Stimulated activated naive CD8-positive, alpha-beta T cell treated with anti-CD3 and anti-CD28 coated beads, Interleukin-15, amount 100 ng/mL, for 72 hours (primary cell): Measurements from ENCODE around the gene TMEM202.
"Not testable (repeated sequence)": the region's sequence is repeated elsewhere in the genome, so short reads cannot be mapped to it uniquely, and the experiment has no call there.

Experiments used
- ATAC-seq: fragments of 150-1000 bp; cut with Tn5 transposase; 2 replicates; pipeline ENCODE4 v1.10.0; 2021; ENCODE audit warnings: mild to moderate bottlenecking, moderate library complexity
- DNase-seq, 2 donors: peaks; one replicate each; pipeline ENCODE4 v3.0.0; 2021 to 2022
- H3K27ac Mint-ChIP-seq, 2 donors: one replicate each; pipeline ENCODE4 v1.8.0; 2022; ENCODE audit warnings: mild to moderate bottlenecking in 2 of 2, mixed read lengths in 2 of 2, moderate library complexity in 2 of 2
- H3K27me3 Mint-ChIP-seq: one replicate; pipeline ENCODE4 v1.8.0; 2022; ENCODE audit warnings: mixed read lengths
- H3K4me1 Mint-ChIP-seq: one replicate; pipeline ENCODE4 v1.8.0; 2022; ENCODE audit warnings: mild to moderate bottlenecking, mixed read lengths
- H3K4me3 Mint-ChIP-seq, 2 donors: one replicate each; pipeline ENCODE4 v1.8.0; 2022; ENCODE audit warnings: mild to moderate bottlenecking in 2 of 2, mixed read lengths in 2 of 2, moderate library complexity in 1 of 2
- H3K9me3 Mint-ChIP-seq, 2 donors: one replicate each; pipeline ENCODE4 v1.8.0; 2022; ENCODE audit warnings: mixed read lengths in 2 of 2

TMEM202 gene

GRCh38 chr15:72421484-72421883 lies 23.4 kb downstream of the TMEM202 start:
- peaks cover 6 to 9% of the 10 kb centered on the region in 2 donors for H3K9me3 Mint-ChIP-seq
- no peaks in the 10 kb centered on the region for H3K27me3 Mint-ChIP-seq
- no peak overlapping the region for H3K27ac Mint-ChIP-seq
- no peak overlapping the region for H3K4me3 Mint-ChIP-seq
- no peak for DNase-seq
- ATAC-seq = no peak
- no peaks in the 10 kb centered on the region for H3K4me1 Mint-ChIP-seq

DNA sequence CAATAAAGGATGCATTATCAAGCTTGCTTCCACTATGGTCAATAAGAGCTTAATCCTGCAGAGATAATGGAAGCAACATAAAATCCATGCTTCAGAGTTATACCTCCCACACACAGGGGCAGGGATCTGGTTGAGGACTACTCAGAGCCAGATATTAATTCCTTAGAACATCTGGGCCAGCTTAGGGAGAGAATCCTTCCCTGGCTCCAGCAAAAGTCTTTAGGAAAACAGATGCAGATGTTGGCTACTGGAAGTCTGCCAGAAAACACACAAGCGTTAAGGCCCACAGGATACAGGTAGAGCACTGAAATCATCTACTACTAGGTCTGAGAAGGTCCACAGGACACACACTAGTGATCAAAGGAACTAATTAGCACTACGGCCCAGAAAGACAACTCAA lies 25.2 kb downstream of the TMEM202 start:
- Mint-ChIP-seq H3K27me3 (no peaks in the 10 kb centered on the region), H3K27ac (no peak overlapping the region), H3K4me1 (no peaks in the 10 kb centered on the region), H3K9me3 (peaks cover 22 to 25% of the 10 kb centered on the region in 2 donors), H3K4me3 (no peak overlapping the region)
- DNase-seq (no peak), ATAC-seq (no peak)

DNA sequence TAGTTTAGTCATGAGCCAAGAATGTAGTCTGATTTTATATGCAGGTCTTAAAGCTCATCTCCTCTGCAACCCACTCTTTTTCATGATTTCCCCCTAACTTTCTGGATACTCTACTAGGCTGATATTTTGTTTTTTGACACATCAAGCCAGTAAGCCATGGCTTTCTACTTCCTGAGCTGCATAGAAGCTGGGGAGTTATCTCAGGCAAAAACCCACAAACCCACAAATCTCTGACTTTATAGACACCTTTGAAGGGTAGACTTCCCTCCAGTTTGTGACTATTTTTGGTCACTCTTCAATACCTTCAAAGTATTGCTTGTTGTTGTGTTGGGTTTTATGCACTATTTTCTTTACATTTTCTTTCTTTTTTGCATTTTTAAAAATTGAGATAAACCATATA lies 28.6 kb downstream of the TMEM202 start:
- peaks cover 22 to 30% of the 10 kb centered on the region in 2 donors for H3K9me3 Mint-ChIP-seq
- H3K4me1 Mint-ChIP-seq = no peaks in the 10 kb centered on the region
- no peak for ATAC-seq
- no peak overlapping the region for H3K27ac Mint-ChIP-seq
- no peak for DNase-seq
- H3K4me3 Mint-ChIP-seq = no peak overlapping the region
- H3K27me3 Mint-ChIP-seq = peaks cover 12% of the 10 kb centered on the region

GRCh38 chr15:72437650-72438316 lies 39.7 kb downstream of the TMEM202 start:
- peaks cover 43% of the 10 kb centered on the region for H3K27me3 Mint-ChIP-seq
- H3K4me1 Mint-ChIP-seq = no peaks in the 10 kb centered on the region

DNA sequence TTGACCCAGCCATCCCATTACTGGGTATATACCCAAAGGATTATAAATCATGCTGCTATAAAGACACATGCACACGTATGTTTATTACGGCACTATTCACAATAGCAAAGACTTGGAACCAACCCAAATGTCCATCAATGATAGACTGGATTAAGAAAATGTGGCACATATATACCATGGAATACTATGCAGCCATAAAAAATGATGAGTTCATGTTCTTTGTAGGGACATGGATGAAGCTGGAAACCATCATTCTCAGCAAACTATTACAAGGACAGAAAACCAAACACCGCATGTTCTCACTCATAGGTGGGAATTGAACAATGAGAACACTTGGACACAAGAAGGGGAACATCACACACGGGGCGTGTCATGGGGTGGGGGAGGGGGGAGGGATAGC lies 44.7 kb downstream of the TMEM202 start:
- H3K9me3 Mint-ChIP-seq = peaks cover 5 to 12% of the 10 kb centered on the region in 2 donors
- H3K4me1 Mint-ChIP-seq, H3K27ac Mint-ChIP-seq, DNase-seq, ATAC-seq, H3K4me3 Mint-ChIP-seq: not testable (repeated sequence)
- H3K27me3 Mint-ChIP-seq = peaks cover 15% of the 10 kb centered on the region

More at GRCh38 chr15:72437650-72438316, 39.7 kb downstream of the TMEM202 start:
- Mint-ChIP-seq H3K9me3 (peaks cover 14 to 29% of the 10 kb centered on the region in 2 donors), H3K27ac (no peak overlapping the region), H3K4me3 (no peak overlapping the region)
- no peak for DNase-seq
- no peak for ATAC-seq

DNA sequence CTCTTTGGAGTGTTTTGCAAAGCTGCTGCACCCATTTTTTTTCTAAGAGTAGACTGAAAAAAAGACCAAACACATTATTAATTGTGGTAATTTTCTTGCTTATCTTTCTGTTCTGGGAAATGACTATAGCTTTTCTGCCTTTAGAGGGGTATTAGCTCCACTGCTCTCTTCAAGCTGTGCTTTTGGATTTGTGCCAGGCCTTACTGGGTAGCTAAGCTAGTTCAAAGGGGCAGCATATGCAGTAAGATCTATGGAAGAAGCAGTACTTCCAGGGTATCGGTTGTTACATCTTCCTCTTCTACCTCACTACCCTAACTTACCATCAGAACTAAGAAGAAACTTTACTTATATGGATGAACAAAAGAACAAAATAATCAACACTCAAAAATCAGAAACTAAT lies 47.3 kb downstream of the TMEM202 start:
- peaks cover 9% of the 10 kb centered on the region for H3K27me3 Mint-ChIP-seq
- H3K9me3 Mint-ChIP-seq = peaks cover 0 to 6% of the 10 kb centered on the region in 2 donors
- H3K4me3 Mint-ChIP-seq = no peak overlapping the region
- ATAC-seq = no peak
- no peak for DNase-seq
- no peak overlapping the region for H3K27ac Mint-ChIP-seq
- H3K4me1 Mint-ChIP-seq = no peaks in the 10 kb centered on the region

DNA sequence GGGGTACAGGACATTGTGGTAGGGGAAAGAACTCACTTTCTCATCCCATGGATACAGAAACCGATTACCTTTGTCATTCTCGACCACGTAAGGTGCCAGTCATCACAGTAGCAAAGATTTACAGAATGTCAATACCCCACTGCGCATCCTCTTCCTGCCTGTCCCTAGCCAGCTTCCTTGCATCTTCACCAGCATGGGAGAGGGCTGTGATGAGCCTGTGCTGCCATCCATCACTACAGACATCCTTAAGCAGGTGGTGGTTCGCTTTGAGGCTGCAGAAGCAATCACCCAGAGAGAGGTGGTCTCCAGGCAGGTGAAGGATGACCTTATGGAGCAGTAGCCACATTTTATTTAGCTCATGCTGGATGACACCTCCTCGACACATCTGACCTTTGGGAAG lies 52.7 kb downstream of the TMEM202 start:
- no peak overlapping the region for H3K4me3 Mint-ChIP-seq
- no peaks in the 10 kb centered on the region for H3K27me3 Mint-ChIP-seq
- no peak for DNase-seq
- no peak for ATAC-seq
- no peak overlapping the region for H3K27ac Mint-ChIP-seq
- no peaks in the 10 kb centered on the region for H3K9me3 Mint-ChIP-seq
- H3K4me1 Mint-ChIP-seq = no peaks in the 10 kb centered on the region

GRCh38 chr15:72451224-72451623 lies 53.1 kb downstream of the TMEM202 start:
- H3K27ac Mint-ChIP-seq = no peak overlapping the region
- H3K9me3 Mint-ChIP-seq = no peaks in the 10 kb centered on the region
- DNase-seq (no peak), ATAC-seq (no peak)
- no peak overlapping the region for H3K4me3 Mint-ChIP-seq
- H3K4me1 Mint-ChIP-seq = no peaks in the 10 kb centered on the region
- no peaks in the 10 kb centered on the region for H3K27me3 Mint-ChIP-seq

DNA sequence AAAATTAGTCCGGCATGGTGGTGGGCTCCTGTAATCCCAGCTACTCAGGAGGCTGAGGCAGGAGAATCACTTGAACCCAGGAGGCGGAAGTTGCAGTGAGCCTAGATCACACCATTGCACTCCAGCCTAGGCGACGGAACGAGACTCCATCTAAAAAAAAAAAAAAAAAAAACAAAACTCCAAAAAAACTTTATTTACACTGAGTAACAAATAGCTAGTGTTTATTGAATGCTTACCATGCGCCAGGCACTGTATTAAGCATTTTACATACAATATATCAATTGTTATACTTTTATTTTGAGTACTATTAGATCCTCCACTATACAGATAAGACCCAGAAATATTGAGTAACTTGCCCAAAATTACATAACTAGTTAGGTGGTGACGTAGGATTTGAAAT lies 58.6 kb downstream of the TMEM202 start:
- H3K4me3 Mint-ChIP-seq = no peak overlapping the region
- H3K27me3 Mint-ChIP-seq = no peaks in the 10 kb centered on the region
- DNase-seq (no peak), ATAC-seq (no peak)
- peaks cover 2% of the 10 kb centered on the region for H3K4me1 Mint-ChIP-seq
- H3K9me3 Mint-ChIP-seq = no peaks in the 10 kb centered on the region
- no peak overlapping the region for H3K27ac Mint-ChIP-seq
